Neural cell (in vitro differentiated cells): ENCODE measurements around the gene MILR1. TPM values are rescaled to one million over a fixed set of nuclear protein-coding genes. Genes with fewer than 3 reads are reported as not detected.

Source experiments
- H2AFZ ChIP-seq: fragments of 200-600, 300-800 bp; sonication (generic), shearing (Covaris generic); 2 replicates; pipeline ENCODE4 v1.6.0; 2014; ENCODE audit warnings: low read depth, mild to moderate bottlenecking, antibody characterized with exemption, low read length, moderate library complexity
- H3F3A ChIP-seq: fragments of 200-600 bp; shearing (Covaris generic); 2 replicates; pipeline ENCODE4 v1.6.1; 2016; ENCODE audit warnings: mild to moderate bottlenecking, moderate library complexity, mixed read lengths, antibody characterized with exemption, low read length; ENCODE audit not compliant: insufficient read depth, poor library complexity, severe bottlenecking
- H3K27ac ChIP-seq: fragments of 200-600, 300-800 bp; sonication (generic), shearing (Covaris generic); 2 replicates; pipeline ENCODE4 v1.5.1; 2014; ENCODE audit warnings: mild to moderate bottlenecking, low read length, moderate library complexity
- H3K27me3 ChIP-seq: fragments of 300-800, 200-600 bp; sonication (generic), shearing (Covaris generic); 2 replicates; pipeline ENCODE4 v1.6.0; 2014; ENCODE audit warnings: mild to moderate bottlenecking, low read depth, low read length, moderate library complexity; ENCODE audit not compliant: insufficient read depth
- H3K36me3 ChIP-seq: fragments of 300-800, 200-600 bp; sonication (generic), shearing (Covaris generic); 2 replicates; pipeline ENCODE4 v1.5.1; 2014; ENCODE audit warnings: mild to moderate bottlenecking, antibody characterized with exemption, low read length, moderate library complexity; ENCODE audit not compliant: insufficient read depth
- H3K4me2 ChIP-seq: fragments of 300-800, 200-600 bp; sonication (generic), shearing (Covaris generic); 2 replicates; pipeline ENCODE4 v1.6.0; 2014; ENCODE audit warnings: mild to moderate bottlenecking, low read length
- H3K4me3 ChIP-seq: fragments of 300-800, 200-600 bp; sonication (generic), shearing (Covaris generic); 2 replicates; pipeline ENCODE4 v1.5.1; 2014; ENCODE audit warnings: mild to moderate bottlenecking, low read length, moderate library complexity
- H3K79me2 ChIP-seq: fragments of 200-600 bp; shearing (Covaris generic); replicated peaks from 2 replicates; pipeline ENCODE4 v1.6.0; 2014; ENCODE audit warnings: mild to moderate bottlenecking, low read length, moderate library complexity; ENCODE audit not compliant: insufficient read depth
- H3K9ac ChIP-seq: fragments of 300-800, 200-600 bp; sonication (generic), shearing (Covaris generic); 2 replicates; pipeline ENCODE4 v1.6.1; 2016; ENCODE audit warnings: mild to moderate bottlenecking, low read length, mixed read lengths
- H3K9me2 ChIP-seq: fragments of 200-600 bp; shearing (Covaris generic); 2 replicates; pipeline ENCODE4 v1.6.1; 2016; ENCODE audit warnings: mild to moderate bottlenecking, low read length, mixed read lengths; ENCODE audit not compliant: insufficient read depth
- H3K9me3 ChIP-seq: fragments of 200-600, 300-800 bp; sonication (generic), shearing (Covaris generic); 2 replicates; pipeline ENCODE4 v1.6.1; 2016; ENCODE audit warnings: mild to moderate bottlenecking, mixed run types, low read length, moderate library complexity, mixed read lengths
- H4K20me1 ChIP-seq: fragments of 200-600 bp; shearing (Covaris generic); 2 replicates; pipeline ENCODE4 v1.6.1; 2016; ENCODE audit warnings: mild to moderate bottlenecking, mixed run types; ENCODE audit not compliant: insufficient read depth
- CTCF ChIP-seq: fragments of 450-650 bp; IDR thresholded peaks from 2 replicates; pipeline ENCODE4 v1.5.1; 2014; ENCODE audit warnings: antibody characterized with exemption, mild to moderate bottlenecking, moderate library complexity; ENCODE audit not compliant: poor library complexity, severe bottlenecking
- EP300 ChIP-seq: fragments of 450-650 bp; conservative IDR thresholded peaks from 2 replicates; pipeline ENCODE4 v1.6.1; 2014; ENCODE audit warnings: antibody characterized with exemption, mild to moderate bottlenecking, moderate library complexity; ENCODE audit not compliant: poor library complexity, severe bottlenecking
- EZH2 ChIP-seq: fragments of 200-600, 300-800 bp; shearing (Covaris generic), sonication (generic); IDR thresholded peaks from 2 replicates; pipeline ENCODE4 v1.6.1; 2014; ENCODE audit warnings: antibody characterized with exemption, low read length, borderline replicate concordance, mild to moderate bottlenecking; ENCODE audit not compliant: insufficient read depth, poor library complexity, severe bottlenecking
- MXI1 ChIP-seq: fragments of 450-650 bp; conservative IDR thresholded peaks from 2 replicates; pipeline ENCODE4 v1.6.1; 2014; ENCODE audit warnings: antibody characterized with exemption, mild to moderate bottlenecking; ENCODE audit not compliant: poor library complexity, severe bottlenecking
- POLR2AphosphoS5 ChIP-seq: IDR thresholded peaks from 2 replicates; pipeline ENCODE4 v1.6.1; 2012
- RAD21 ChIP-seq: fragments of 450-650 bp; conservative IDR thresholded peaks from 2 replicates; pipeline ENCODE4 v1.6.1; 2014; ENCODE audit warnings: antibody characterized with exemption, mild to moderate bottlenecking, moderate library complexity
- REST ChIP-seq: IDR thresholded peaks from 2 replicates; pipeline ENCODE4 v1.6.1; 2012; ENCODE audit warnings: borderline replicate concordance
- SMC3 ChIP-seq: fragments of 450-650 bp; conservative IDR thresholded peaks from 2 replicates; pipeline ENCODE4 v1.6.1; 2014; ENCODE audit warnings: antibody characterized with exemption, mild to moderate bottlenecking, moderate library complexity; ENCODE audit not compliant: poor library complexity
- TAF1 ChIP-seq: IDR thresholded peaks from 2 replicates; pipeline ENCODE4 v1.6.1; 2012; ENCODE audit warnings: low read depth
- polyA plus RNA-seq: library from polyadenylated mRNA; depleted of rRNA; stranded (reverse); fragments of >200 nt; gene quantifications from 2 replicates; pipeline ENCODE4 v1.2.3, GENCODE V29; 2014

Gene MILR1
- polyA plus RNA-seq, 1 donor from 2014 or later = not detected

- TF ChIP-seq RAD21 (no peak), EP300 (no peak), SMC3 (no peak), MXI1 (no peak), EZH2 (no peak), REST (no peak), TAF1 (no peak), POLR2AphosphoS5 (no peak), CTCF (no peak)
- Histone ChIP-seq H3K4me3 (no peak overlapping the region), H3K9me2 (no peaks in the 10 kb centered on the region), H3K27me3 (no peaks in the 10 kb centered on the region), H3K27ac (no peak overlapping the region), H3K9ac (no peak overlapping the region), H3K9me3 (no peaks in the 10 kb centered on the region), H4K20me1 (no peaks in the 10 kb centered on the region), H2AFZ (no peak overlapping the region), H3K4me2 (no peak overlapping the region), H3K36me3 (no peaks in the 10 kb centered on the region), H3K79me2 (no peaks in the 10 kb centered on the region), H3F3A (no peaks in the 10 kb centered on the region)
Observed at GRCh38 chr17:64449545-64449944, 630 bp downstream of the MILR1 start.

GRCh38 chr17:64455993-64456885 lies 7.3 kb downstream of the MILR1 start:
- no peak for TF ChIP-seq EP300
- TF ChIP-seq REST = no peak
- no peak for TF ChIP-seq RAD21
- TF ChIP-seq EZH2 = no peak
- TF ChIP-seq POLR2AphosphoS5 = no peak
- no peaks in the 10 kb centered on the region for H3K36me3 ChIP-seq
- H3K27ac ChIP-seq = no peak overlapping the region
- no peaks in the 10 kb centered on the region for H3K9me3 ChIP-seq
- no peaks in the 10 kb centered on the region for H4K20me1 ChIP-seq
- no peaks in the 10 kb centered on the region for H3K27me3 ChIP-seq
- H3K9me2 ChIP-seq = no peaks in the 10 kb centered on the region
- H2AFZ ChIP-seq = no peak overlapping the region
- no peak overlapping the region for H3K9ac ChIP-seq
- no peaks in the 10 kb centered on the region for H3F3A ChIP-seq
- H3K79me2 ChIP-seq = no peaks in the 10 kb centered on the region
- H3K4me3 ChIP-seq = no peak overlapping the region
- H3K4me2 ChIP-seq = no peak overlapping the region
